ENCODE results near the gene USP7.

GRCh38 chr16:8847145-8847544 lies 116.6 kb downstream of the USP7 start:
- no peak for TF ChIP-seq CTCF (IDR thresholded peaks at IDR 0.05)
- no peak for TF ChIP-seq POLR2A (IDR thresholded peaks at IDR 0.05)
